ENCODE results near the gene PRR14L.

Gene PRR14L

GRCh38 chr22:31637891-31638618 is 111.9 kb downstream of the PRR14L start:
- no peak for DNase-seq

- DNase-seq = no peak
These were observed 112.5 kb downstream of the PRR14L start for GRCh38 chr22:31637447-31637890.

- DNase-seq = no peak
These were observed 114.2 kb downstream of the PRR14L start for GRCh38 chr22:31635638-31636306.

GRCh38 chr22:31631436-31631835 is 118.5 kb downstream of the PRR14L start:
- DNase-seq = no peak

Data from NCI-H1930 (cell line).